Astrocyte of the spinal cord (primary cell): ENCODE measurements around the gene CTIF.

ENCODE experiments used
- DNase-seq: peaks from one replicate; pipeline ENCODE4 v3.0.0; 2011; ENCODE audit warnings: low read depth, low spot score
- H3K4me3 ChIP-seq: 2 replicates; pipeline ENCODE4 v1.5.1; 2011; ENCODE audit warnings: low read depth, mild to moderate bottlenecking, low read length, moderate library complexity
- in situ Hi-C: cut with HindIII; loops from 2 replicates; pipeline ENCODE4 v1.10.0; 2017; ENCODE audit warnings: low sequenced_read_pairs
- TF ChIP-seq, protein P1 (sequence below): IDR thresholded peaks from 2 replicates; pipeline ENCODE4 v1.5.1; 2012; ENCODE audit warnings: low read depth, mild to moderate bottlenecking, low read length, inconsistent platforms

The CTIF gene

DNA sequence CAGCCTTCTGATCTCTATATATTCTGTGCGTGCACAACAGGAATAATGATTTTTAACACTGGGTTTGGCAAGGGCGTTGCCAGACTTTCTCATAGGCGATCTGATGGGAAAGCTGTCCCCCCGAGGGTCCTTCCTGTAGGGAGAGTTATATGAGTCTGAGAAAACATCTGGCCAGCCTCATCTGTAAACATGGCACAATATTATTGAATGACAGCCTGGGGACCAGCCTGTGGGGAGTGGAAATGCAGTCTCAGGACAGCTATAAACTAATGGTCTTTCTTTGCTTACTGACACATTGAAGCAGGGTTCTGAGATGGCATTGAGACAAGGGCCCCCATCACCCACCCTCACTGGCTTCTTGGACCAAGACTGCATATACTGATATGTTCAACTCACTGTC, 62.5 kb downstream of the CTIF start:
- H3K4me3 ChIP-seq, result no peak overlapping the region
- in situ Hi-C loops, result no loop called here
- DNase-seq, result no peak
- TF ChIP-seq, protein P1, sequence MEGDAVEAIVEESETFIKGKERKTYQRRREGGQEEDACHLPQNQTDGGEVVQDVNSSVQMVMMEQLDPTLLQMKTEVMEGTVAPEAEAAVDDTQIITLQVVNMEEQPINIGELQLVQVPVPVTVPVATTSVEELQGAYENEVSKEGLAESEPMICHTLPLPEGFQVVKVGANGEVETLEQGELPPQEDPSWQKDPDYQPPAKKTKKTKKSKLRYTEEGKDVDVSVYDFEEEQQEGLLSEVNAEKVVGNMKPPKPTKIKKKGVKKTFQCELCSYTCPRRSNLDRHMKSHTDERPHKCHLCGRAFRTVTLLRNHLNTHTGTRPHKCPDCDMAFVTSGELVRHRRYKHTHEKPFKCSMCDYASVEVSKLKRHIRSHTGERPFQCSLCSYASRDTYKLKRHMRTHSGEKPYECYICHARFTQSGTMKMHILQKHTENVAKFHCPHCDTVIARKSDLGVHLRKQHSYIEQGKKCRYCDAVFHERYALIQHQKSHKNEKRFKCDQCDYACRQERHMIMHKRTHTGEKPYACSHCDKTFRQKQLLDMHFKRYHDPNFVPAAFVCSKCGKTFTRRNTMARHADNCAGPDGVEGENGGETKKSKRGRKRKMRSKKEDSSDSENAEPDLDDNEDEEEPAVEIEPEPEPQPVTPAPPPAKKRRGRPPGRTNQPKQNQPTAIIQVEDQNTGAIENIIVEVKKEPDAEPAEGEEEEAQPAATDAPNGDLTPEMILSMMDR, result no peak

- no peak overlapping the region for H3K4me3 ChIP-seq
- in situ Hi-C loops, result no loop called here
- no peak for DNase-seq
- TF ChIP-seq, protein P1, result no peak
Observed at GRCh38 chr18:48602759-48603390, 64.0 kb downstream of the CTIF start.

- TF ChIP-seq, protein P1, result peak; percentile 50
- no peak overlapping the region for H3K4me3 ChIP-seq
- peak; percentile 35 for DNase-seq
- in situ Hi-C loops, result no loop called here
Observed at GRCh38 chr18:48605408-48605845, 66.6 kb downstream of the CTIF start.

DNA sequence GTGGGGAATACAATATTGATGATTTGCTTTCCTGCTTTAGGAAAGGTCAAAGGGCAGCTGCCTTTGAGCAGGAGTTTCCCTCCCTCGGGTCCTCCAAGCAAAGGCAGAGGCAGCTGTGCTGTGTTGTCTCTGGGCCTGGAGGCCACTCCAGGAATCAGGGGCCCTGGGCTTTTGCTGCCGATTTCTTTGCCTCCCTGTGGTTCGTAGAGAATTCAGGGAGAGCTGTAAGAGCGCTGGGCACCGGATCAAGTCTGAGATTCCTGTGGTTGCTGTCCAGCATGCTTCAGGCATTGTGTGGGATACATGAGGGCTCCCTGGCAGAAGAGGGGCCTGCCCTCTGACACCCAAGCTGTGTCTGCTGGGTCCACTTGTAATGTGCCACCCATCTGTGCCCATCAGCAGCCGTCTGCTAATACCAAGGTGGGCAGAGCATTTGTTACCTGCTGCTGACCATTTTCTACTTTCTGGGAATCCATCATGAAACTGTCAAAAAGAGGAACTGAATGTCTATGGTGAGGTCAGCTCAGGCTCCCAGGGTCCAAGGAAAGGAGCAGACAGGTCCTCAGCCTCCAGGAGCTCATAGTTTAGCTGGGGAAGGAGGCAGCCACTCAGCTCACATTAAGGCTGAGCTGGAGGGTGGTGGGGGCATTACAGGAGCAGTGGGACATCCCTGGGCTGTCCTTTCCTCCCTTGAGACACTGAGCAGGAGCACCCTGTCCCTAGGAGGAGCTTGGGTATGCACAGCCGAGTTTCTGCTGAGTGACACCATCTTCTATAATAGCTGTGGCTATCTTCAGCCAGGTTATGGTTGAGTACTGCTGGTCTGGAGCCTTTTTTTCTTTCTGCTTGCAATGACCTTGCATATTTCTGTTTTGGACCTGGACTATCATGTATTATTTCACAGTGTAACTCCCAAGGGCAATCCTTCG, 68.5 kb downstream of the CTIF start:
- TF ChIP-seq, protein P1, result no peak
- peak; percentile 93 for DNase-seq
- H3K4me3 ChIP-seq, result no peak overlapping the region
- in situ Hi-C loops, result no loop called here

DNA sequence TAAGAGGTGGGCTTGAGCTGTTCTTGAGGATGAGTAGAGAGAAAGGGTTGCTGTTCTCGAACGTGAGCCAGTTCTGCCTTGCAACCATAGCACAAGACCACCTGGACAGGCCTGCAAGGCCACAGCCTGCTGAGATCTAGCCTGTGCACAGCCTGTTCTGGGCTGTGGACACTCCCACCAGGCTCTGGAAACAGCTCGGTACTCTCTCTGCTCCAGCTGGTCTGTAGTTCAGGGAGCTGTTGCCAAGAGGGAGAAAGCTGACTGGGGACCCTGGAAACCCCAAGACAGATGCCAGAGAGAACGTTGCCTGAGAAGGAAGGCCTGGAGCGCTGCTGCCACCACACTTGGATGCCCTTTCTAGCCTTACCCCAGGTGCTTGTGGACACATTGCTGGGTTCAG, 69.8 kb downstream of the CTIF start:
- no peak overlapping the region for H3K4me3 ChIP-seq
- in situ Hi-C loops, result no loop called here
- TF ChIP-seq, protein P1, result no peak
- no peak for DNase-seq

GRCh38 chr18:48609114-48609513, 70.3 kb downstream of the CTIF start:
- no peak overlapping the region for H3K4me3 ChIP-seq
- no peak for DNase-seq
- in situ Hi-C loops, result no loop called here
- TF ChIP-seq, protein P1, result no peak
